Stimulated activated CD4-positive, alpha-beta T cell treated with anti-CD3 and anti-CD28 coated beads, Interleukin-15, amount 100 ng/mL, for 1 hour (primary cell): ENCODE data around the gene KIF13A.
"Not testable (repeated sequence)": the region's sequence is repeated elsewhere in the genome, so short reads cannot be mapped to it uniquely, and the experiment has no call there.

Source experiments
- DNase-seq, 2 donors: peaks; one replicate each; pipeline ENCODE4 v3.0.0-alpha.2; 2020; ENCODE audit warnings: low read depth in 1 of 2, low spot score in 1 of 2

KIF13A gene

GRCh38 chr6:17877196-17877894 is 110.1 kb downstream of the KIF13A start:
- no peak for DNase-seq

- DNase-seq: no peak
These were observed 112.7 kb downstream of the KIF13A start for GRCh38 chr6:17874753-17875152.

DNA sequence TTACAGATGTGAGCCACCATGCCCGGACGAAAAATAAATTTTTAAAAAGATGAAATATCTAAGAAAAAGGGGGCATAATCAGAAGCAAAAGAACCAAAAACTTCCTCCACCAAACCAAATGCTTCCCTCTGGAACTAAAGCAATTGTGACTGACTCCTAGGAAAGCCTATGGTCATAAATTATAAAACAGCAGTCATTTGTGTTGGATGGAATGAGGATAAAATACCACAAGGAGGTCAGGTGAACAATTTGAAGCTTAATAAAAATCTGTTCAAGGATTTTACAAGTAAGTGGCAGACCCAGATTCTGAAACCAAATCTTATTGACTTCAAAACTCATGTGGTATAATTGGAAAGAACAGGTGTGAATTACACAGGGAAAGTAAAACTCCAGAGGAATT is 114.5 kb downstream of the KIF13A start:
- DNase-seq: no peak

DNA sequence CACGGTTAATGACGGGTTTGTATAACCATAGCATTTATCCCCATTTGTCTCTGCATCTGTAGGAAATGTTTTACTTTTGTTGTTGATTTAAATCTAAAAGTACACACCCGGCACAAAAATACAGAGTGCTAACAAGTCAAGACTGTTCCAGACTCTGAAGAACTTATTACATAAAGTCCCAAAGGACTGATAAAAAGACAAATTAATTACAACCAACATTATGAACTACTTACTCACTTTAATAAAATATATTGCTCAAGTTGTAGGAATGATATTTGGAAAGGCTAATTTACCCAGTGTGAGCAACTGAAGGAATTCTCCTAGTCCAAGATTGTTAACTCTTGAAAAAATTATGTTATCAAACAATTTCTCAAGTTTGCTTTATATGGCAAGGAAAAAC is 115.6 kb downstream of the KIF13A start:
- no peak for DNase-seq

DNA sequence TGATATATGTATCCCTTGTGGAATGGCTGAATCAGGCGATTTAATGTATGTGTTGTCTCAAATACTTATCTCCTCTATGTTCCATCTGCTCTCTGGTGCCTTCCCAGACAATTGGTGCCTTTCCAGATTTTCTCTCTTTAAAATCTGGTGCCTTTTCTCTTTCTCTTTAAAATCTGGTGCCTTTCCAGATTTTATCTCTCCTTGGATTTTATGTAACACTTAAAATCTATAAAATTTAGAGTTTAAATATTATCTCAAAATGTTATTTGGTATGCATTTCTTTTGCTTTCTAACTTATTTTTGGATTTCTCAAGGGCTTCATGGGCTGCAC is 116.3 kb downstream of the KIF13A start:
- no peak for DNase-seq

- DNase-seq: no peak
These were observed 116.9 kb downstream of the KIF13A start for GRCh38 chr6:17870300-17871188.

DNA sequence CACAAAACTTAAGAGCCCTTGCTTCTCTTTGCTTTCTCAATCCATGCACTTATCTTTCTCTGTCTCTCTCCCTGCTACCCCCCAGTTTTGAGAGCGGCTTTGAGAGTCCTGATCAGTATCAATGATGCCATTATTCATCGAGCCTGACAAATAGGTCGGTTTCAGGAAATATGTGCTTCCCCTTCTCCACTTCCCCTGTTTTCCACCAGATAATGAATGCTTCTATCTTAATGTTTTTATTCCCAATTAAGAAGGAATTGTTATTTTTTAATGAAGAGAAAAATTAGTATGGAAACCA is 117.7 kb downstream of the KIF13A start:
- DNase-seq: no peak

DNA sequence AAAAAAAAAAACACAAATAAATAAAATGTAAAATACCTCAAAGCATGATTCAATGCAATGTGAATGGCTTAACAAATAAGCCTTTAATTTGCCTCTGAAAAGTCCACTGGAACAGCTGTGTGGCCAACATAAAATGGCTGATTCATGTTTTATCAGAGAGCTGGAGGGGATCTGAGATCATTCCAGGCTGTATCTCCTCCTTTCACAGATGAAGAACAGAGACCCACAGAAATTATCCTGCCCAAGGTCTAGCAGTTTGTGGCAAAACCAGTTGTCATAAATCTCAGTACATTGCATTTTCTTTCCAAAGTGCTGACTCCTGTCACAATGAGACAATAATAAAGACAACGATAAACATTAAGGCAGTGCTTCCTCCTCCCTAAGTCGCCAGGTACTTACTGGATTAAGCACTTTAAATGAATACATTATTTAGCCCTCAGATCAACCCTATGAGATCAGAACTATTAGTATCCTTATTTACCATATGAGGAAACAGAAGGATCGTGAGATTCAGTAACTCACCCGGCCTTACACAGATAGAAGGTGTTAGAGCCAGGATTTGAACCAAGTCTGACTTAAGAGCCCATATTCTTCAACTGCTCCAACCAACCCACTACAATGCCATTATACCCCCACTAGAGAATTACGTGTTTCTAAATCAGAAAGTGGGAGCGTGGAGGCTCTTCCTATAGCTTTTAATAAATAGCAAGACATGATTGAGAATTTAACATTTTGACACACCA is 118.3 kb downstream of the KIF13A start:
- DNase-seq: no peak

DNA sequence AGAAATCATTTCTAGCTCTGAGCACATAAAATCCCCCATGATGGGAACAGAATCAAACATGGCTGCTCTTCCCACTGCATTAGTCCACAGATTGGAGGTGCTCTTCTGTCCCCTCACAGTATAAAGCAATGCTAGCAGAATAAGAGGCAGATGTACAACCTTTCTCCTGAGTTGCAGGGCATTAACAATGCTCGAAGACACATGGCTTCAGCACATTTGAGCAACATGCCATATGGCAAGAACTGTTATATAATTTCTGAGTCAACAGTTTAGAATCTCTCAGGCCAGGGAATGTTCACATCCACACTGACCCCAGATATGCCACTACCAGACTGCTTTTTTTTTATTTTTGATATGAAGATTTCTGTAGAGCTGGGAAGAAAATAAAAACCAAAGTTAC is 119.6 kb downstream of the KIF13A start:
- DNase-seq: no peak

GRCh38 chr6:17866876-17867444 is 120.5 kb downstream of the KIF13A start:
- no peak for DNase-seq

GRCh38 chr6:17865798-17866725 is 121.4 kb downstream of the KIF13A start:
- no peak for DNase-seq

GRCh38 chr6:17865243-17865642 is 122.2 kb downstream of the KIF13A start:
- DNase-seq: no peak

- no peak for DNase-seq
These were observed 123.3 kb downstream of the KIF13A start for GRCh38 chr6:17863901-17864754.

DNA sequence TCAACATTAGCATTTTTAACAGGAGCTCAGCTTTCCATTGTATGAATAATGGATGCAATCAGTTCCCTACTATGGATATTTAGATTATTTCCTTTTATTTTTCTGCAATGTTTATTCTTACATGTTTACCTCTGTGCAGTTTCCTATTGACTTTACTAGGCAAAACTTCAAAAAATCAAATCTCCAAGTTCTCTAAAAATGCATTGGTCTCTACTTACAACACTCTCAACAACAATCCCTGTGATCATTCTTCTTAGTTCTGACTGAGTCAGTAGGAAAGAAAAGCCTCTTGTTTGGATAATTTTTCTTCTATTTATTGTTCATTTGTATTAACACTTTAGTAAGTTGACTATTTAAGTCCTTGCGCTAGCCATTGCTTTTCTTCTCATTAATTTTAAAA is 126.1 kb downstream of the KIF13A start:
- no peak for DNase-seq

- DNase-seq: no peak
These were observed 127.6 kb downstream of the KIF13A start for GRCh38 chr6:17859846-17860245.

GRCh38 chr6:17858584-17858983 is 128.9 kb downstream of the KIF13A start:
- DNase-seq: no peak

GRCh38 chr6:17857188-17857587 is 130.2 kb downstream of the KIF13A start:
- DNase-seq: not testable (repeated sequence)

GRCh38 chr6:17856306-17856705 is 131.1 kb downstream of the KIF13A start:
- DNase-seq: no peak

DNA sequence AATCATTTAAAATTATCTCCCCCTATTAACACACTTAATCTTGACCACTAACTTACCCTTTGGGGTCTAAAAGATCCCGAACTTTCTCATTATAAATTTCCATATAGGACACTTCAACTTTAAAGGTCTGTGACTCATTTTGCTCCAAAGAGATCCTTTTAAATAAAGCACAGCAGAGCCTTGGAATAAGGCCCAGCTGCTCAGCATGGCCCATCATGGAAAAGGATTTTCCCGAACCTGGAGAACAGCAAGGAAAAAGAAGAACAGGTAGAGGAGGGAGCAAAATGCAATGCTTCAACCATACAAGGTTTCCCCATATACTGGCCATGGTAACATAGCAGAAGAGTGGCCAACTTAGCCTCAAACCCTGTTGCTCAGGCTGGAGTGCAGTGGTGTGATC is 132.1 kb downstream of the KIF13A start:
- no peak for DNase-seq

DNA sequence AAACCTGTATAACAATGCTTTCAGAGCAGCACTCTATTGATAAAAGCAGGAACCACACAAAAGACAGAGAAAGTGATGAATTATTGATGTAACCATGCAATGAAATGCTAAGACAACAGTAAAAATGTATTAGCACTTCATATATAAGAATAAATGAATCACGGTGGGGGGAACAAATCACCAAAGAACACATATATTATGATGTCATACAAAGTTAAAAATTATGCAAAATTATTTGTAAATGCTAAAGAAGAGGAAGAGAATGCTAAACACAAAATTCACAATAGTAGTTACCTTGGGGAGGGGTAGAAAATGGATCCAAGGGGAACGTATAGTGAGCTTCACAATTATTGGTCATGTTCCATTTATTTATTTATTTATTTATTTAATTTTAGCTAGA is 133.9 kb downstream of the KIF13A start:
- DNase-seq: no peak
